GM18505 (cell line): ENCODE measurements around the gene ZNF654.
A peak's percentile ranks its signal among the peaks of the same experiment; 100 is the strongest.
"Not testable (repeated sequence)": the region's sequence is repeated elsewhere in the genome, so short reads cannot be mapped to it uniquely, and the experiment has no call there.

Experiments used
- ATAC-seq: cut with Tn5 transposase; IDR thresholded peaks from one replicate; pipeline ENCODE4 v1.9.1; 2021; ENCODE audit not compliant: unreplicated experiment
- POLR2A ChIP-seq: IDR thresholded peaks from 4 replicates; pipeline ENCODE4 v1.6.1; 2011; ENCODE audit warnings: borderline replicate concordance; ENCODE audit not compliant: insufficient read depth, insufficient read length; ENCODE audit errors: extremely low read depth

ZNF654 gene

DNA sequence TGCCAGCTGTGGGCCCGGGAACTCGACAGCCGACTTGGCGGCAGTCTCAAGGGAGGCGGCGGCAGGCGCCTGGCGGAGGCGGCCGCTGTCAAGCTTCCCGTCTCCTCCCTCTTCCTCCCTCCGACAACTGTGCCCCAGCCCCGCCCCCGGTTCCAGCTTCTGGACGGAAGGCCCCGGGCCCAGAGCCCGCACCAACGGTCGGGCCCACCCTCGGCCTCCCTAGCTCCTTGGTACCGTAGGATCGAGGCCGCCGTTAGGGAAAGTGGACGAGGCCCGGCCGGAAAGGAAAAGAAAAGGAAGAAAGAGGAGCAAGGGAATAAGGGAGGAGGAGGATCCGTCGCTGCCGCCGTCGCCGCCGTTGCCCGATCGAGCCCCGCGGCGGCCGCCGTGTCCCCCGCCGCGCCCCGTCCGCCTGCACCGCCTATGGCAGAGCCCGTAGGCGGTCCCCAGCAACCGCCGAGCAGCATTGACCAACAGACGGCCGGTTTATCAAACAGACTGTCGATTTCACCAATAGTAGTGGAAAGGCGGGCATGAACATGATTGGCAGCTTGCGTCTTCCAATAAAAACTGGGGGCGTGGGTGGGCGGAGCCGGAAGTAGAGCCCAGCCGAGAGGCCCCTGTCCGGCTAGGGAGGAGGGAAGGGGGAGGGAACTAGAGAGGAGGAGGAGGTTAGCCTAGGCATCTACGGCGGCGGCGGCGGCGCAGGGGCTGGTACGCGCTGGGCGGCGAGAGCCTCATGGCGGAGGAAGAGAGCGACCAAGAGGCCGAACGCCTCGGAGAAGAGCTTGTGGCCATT lies at the start of gene ZNF654, which contains the start of gene CGGBP1:
ZNF654 (plus strand) TSS at position 675 of the 799 bp plus-strand sequence; CDS start at position 740, 65 bp downstream.
CGGBP1 (minus strand) TSS at position 425 of the 799 bp plus-strand sequence. CDS start 3,029 bp downstream, outside the sequence.
- peak; percentile 87 for TF ChIP-seq POLR2A
- peak; percentile 95 for ATAC-seq

DNA sequence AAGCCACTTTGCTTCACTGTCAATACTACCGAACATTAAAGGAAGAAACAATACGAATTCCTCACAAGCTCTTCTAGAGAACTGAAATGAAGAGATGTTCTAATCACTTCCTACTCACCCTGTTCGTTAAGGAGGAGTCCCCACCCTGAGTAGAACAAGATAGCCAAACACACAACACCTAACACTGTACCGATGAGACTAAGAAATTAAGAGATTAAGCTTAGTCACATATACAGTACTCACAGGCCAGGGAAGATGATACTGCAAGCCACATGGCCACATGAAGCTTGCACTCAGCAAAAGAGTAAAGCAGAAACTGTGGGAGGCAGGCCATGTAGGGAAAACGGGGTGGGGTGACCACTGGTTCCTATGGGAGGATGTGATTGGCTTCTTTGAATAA lies 48.2 kb upstream of the ZNF654 start:
- ATAC-seq, result no peak
- no peak for TF ChIP-seq POLR2A

DNA sequence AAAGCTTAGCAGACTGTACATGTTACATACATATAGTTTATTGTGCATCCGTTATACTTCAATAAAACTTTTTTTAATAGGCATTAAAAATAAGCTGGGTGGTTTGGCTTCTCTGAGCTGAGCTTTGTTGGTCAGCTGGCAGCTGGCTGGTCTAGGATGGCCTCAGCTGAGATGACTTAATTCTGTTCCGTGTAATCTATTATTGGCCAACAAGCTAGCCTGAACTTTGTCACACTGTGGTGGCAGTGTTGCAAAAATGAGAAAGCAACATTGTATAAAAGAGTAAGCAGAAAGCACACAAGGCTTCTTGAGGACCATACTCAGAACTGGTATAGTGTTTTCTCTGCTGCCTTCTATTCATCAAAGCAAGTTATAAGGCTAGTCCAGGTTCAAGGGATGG lies 45.5 kb upstream of the ZNF654 start:
- TF ChIP-seq POLR2A, result no peak
- ATAC-seq, result no peak

DNA sequence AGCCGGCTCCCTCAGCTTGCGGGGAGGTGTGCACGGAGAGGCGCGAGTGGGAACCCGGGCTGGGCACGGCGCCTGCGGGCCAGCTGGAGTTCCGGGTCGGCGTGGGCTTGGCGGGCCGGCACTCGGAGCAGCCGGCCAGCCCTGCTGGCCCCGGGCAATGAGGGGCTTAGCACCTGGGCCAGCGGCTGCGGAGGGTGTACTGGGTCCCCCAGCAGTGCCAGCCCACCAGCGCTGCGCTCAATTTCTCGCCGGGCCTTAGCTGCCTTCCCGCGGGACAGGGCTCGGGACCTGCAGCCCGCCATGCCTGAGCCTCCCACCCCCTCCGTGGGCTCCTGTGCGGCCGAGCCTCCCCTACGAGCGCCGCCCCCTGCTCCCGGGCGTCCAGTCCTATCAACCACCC lies 43.4 kb upstream of the ZNF654 start:
- not testable (repeated sequence) for ATAC-seq

DNA sequence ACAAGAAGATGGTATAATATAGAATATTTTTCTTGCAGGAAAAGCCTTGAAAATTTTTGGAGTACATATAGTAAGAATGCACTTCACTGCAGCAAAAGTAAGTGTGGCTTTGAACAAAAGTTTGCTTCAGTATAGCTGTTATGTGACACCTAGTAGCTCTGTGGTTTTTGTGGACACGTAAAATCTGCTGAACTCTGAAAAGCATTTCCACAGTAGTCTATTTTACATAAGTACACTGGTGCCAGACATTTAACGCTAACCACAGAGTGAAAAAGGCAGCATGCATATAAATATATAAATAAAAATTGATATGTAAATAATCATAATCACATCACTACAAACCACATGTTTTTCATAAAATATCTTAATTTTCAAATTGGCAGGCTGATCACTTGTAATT lies 40.0 kb upstream of the ZNF654 start:
- peak; percentile 93 for ATAC-seq
- TF ChIP-seq POLR2A, result no peak

DNA sequence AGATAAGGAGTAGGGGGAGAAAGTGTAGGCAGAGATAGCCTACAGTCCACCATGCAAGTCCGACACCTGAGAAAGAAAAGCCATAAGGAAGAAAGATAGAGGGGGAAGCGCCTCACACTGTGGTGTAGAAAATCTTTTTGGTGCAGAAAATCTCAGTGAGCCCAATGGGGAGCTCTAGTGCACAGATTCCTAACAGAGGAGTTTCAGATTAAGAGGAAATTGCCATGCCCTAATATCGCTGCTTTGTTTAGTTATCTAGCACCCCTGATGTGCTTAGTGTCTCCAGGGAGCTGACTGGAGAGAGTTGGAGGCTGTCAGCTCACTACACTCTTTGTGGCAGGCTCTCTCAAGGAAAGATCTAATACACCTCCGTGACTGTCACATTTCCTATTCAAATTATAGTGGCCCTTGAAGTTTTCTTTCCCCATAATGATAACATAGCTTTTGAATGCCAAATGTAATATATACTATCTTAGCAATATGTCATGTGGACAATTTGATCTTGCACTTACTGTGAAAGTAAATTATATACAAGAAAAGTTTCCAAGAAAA lies 34.0 kb upstream of the ZNF654 start:
- ATAC-seq, result no peak
- no peak for TF ChIP-seq POLR2A

DNA sequence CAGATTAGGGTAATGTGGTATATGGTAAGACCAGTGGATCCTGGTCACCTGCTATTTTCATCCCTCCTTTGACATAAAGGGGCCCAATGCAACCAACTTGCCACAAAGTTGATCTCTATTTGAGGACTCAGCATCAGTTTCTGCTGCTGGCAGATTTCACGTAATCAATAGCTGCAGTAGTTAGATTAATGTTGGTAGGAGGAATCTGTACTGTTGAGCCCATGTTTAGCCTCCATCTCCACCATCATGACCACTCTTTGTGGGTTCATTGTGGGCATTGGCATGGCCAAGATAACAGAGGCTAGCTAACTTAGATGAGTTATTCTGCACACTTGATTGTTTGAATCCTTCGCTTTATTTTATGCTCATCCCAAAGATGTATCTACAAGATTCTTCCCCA lies 30.2 kb upstream of the ZNF654 start:
- ATAC-seq, result no peak
- TF ChIP-seq POLR2A, result no peak

DNA sequence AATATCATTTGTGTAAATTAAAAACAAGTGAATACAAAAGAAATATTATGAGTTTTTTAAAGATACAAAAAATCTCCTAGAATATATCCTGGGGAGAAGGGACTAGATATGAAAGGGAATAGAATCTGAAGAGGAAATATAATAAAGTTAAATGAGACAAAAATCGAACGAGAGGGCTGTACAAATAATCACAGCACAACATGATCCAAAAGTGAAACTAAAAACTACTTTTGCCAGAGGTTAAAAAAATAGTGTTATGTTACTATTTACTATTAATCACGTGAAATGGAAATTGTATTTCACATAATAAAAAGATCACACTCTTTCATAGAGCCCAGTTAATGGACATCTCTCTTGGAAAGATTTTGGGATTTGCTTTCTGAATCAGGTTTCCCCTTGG lies 28.8 kb upstream of the ZNF654 start:
- TF ChIP-seq POLR2A, result no peak
- ATAC-seq, result no peak

DNA sequence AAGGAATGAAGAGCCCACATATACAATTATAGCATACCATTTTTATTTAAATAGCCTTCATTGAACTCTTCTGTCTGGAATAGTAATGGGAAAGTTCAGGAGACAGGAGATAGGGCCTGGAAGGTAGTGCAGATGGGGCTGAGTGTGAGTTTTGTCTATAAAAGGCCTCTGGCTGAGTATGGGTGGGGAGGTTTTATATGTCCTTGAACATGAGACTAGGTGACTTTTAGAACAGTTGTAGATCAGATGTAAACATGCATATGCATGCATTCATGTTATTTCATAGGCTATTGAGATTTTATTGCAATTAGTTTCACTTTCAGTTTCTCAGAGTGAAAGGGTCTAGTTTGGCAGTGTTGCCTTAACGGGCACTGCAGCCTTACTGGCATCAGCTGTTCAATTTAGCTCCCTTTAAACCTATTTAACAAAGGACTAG lies 27.4 kb upstream of the ZNF654 start:
- peak; percentile 65 for ATAC-seq
- no peak for TF ChIP-seq POLR2A

DNA sequence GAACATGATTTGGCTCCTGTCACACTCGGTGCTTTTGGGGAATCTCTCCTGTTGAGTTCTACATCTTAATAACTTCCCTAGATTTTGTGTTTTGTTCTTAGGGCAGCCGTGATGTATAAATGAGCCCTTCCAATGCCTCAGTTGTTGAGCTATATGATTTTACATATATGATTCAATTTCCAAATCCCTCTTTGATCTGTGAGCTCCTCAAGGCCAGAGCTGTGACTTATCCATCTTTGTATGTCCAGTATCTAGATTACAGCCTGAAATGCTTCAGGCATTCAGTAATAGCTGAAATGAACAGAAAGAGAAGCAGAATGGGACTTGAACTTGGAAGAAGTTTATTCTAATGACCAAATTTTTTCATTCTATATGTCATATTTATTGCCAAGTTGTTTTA lies 26.8 kb upstream of the ZNF654 start:
- TF ChIP-seq POLR2A, result no peak
- peak; percentile 2 for ATAC-seq

DNA sequence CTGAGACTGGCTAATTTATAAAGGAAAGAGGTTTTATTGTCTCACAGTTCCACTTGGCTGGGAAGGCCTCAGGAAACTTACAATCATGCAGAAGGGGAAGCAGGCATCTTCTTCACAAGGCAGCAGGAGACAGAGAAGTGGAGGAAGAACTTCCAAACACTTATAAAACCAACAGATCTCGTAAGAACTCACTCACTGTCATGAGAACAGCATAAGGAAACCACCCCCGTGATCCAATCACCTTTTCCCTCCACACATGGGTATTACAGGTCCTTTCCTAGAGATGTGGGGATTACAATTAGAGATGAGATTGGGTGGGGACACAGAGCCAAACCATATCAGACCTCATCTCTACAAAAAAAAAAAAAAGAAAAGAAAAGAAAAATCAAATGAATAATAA lies 26.0 kb upstream of the ZNF654 start:
- TF ChIP-seq POLR2A, result no peak
- ATAC-seq, result no peak

DNA sequence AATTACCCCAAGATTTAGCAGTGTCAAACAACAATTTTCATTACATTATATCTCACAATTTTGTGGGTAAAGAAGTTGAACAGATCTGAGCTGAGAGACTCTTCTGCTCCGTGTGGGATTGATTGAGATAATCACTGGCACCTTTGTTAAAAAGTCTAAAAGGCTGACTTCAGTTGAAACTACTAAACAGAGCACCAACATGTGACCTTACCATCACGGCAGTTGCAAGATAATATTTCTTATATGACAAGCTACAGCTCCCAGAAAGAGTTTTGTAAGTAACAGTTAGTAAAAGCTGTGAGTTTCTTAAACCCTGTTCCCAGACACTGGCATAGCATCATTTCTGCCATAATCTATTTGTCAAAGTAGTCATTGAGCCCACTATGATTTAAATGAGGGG lies 25.2 kb upstream of the ZNF654 start:
- ATAC-seq, result no peak
- TF ChIP-seq POLR2A, result no peak

DNA sequence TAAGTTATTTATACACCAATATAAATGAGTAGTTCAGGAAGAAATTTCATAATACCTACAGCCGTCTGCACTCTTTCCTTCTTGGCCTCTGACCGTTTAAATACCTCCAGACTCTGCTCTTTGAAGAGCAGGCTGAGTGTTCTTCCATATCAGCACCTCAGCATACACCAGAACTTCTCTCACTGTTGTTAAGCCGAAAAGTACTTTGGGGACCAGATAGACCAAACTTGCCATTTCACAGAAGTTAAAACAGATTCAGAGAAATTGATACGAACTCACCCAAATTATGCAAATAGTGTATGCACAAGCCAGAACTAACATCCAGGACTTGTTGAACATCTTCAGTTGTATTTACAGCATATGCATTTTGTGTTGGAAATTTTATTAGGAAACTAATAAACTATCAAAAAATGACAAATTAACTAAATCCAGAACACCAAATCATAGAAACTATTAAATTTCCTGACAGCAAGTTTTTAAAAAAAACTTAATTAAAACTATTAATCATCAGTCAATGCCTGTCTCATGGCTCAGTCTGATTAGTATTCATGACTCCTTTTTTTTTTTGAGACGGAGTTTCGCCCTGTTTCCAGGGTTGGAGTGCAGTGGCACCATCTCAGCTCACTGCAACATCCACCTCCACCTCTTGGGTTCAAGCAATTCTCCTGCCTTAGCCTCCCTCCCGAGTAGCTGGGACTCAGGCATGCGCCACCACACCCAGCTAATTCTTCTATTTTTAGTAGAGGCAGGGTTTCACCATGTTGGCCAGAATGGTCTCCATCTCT lies 24.4 kb upstream of the ZNF654 start:
- no peak for TF ChIP-seq POLR2A
- no peak for ATAC-seq

DNA sequence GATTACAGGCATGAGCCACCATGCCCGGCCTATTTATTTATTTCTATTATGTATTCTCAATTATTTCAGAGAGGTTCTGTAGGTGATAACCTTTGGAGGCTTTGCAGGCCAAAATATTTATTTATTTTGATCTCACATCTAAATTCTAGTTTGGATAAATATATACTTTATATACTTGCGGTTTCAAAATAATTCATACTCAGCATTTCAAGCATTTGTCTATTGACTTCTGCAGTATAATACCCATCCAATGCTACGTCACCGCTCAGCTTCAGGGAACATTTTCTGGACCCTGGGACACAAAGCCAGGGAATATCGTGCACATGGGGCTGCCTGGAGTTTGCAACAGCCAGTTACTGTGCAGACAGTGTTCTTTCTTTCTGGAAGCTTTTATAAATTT lies 22.8 kb upstream of the ZNF654 start:
- TF ChIP-seq POLR2A, result no peak
- ATAC-seq, result no peak

DNA sequence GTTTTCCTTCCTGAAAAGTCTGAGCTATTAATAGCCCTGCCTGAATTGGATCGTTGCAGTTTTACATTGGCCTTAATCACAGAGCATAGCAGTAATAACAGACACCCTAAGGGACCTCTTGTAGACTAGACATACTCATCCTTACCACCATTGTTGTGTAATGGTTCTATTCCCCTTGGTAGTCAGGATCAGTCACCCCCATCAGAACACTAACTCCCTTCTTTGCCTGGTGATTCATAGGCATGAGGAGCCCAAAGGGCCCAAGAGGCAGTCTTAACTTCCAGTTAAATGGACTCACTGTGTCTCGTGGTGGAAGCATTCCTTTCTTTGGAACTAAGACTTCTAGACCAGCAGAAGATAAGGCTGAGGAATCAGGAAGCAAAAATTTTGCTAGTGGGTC lies 20.5 kb upstream of the ZNF654 start:
- TF ChIP-seq POLR2A, result no peak
- no peak for ATAC-seq

DNA sequence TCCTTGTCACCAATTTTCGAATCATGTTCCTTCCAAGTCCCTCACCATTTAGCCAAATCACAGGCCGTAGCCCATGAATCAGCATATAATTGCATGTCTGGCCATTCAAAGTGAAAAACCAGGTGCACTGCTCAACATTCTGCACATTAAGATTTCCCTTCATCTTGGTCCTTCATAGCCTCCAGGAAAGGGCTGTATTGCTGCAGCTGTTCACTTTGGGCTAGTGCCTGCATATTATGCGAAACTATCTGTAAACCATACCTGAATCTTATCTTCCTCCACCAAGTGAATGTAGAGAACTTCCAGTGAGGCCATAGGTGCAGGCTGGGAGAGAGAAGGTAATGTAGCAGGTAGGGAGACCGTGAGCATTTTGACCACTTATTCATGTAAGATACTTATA lies 18.5 kb upstream of the ZNF654 start:
- no peak for ATAC-seq
- TF ChIP-seq POLR2A, result no peak
